ENCODE data around the gene SLC25A24. TPM values are rescaled to one million over a fixed set of nuclear protein-coding genes. Genes with fewer than 3 reads are reported as not detected.

The SLC25A24 gene
- total RNA-seq, 4 donors from 2014 or later, result 29.3 to 37.1 (median 35.0) TPM

GRCh38 chr1:108114033-108114599 lies 86.0 kb downstream of the SLC25A24 start:
- TF ChIP-seq POLR2A (IDR thresholded peaks at IDR 0.05) (no peak), EP300 (IDR thresholded peaks at IDR 0.05) (no peak)
- TF ChIP-seq, protein P1, sequence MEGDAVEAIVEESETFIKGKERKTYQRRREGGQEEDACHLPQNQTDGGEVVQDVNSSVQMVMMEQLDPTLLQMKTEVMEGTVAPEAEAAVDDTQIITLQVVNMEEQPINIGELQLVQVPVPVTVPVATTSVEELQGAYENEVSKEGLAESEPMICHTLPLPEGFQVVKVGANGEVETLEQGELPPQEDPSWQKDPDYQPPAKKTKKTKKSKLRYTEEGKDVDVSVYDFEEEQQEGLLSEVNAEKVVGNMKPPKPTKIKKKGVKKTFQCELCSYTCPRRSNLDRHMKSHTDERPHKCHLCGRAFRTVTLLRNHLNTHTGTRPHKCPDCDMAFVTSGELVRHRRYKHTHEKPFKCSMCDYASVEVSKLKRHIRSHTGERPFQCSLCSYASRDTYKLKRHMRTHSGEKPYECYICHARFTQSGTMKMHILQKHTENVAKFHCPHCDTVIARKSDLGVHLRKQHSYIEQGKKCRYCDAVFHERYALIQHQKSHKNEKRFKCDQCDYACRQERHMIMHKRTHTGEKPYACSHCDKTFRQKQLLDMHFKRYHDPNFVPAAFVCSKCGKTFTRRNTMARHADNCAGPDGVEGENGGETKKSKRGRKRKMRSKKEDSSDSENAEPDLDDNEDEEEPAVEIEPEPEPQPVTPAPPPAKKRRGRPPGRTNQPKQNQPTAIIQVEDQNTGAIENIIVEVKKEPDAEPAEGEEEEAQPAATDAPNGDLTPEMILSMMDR (IDR thresholded peaks at IDR 0.05), result no peak
- Histone ChIP-seq H3K9me3 (no peaks in the 10 kb centered on the region), H3K27me3 (no peaks in the 10 kb centered on the region), H3K27ac (no peak overlapping the region), H3K4me1 (no peaks in the 10 kb centered on the region), H3K4me3 (no peak overlapping the region), H3K36me3 (no peaks in the 10 kb centered on the region)
- DNase-seq (ENCODE audit: low spot score in 2 of 2), result no peak
- WGBS, 2 donors, result 67 to 73% methylated on average over 4 of the region's 4 CpGs

DNA sequence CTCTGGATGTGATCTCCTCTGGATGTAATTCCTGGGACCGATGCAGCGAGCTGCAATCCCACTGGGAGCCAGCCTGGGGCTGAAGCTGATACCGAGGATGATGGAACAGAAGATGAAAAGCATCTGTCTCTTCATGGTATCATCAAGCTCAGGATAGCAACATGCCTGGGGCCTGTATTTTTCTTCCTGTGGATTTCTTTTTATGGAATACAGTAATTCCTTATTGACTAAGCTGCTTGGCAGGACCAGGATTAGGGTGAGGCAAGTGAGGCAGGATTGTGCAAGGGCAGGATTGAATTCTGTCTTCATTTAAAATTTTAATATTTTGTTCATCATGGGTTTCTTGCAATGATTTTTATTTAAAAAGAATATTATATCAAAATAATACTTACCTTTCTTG lies 86.6 kb downstream of the SLC25A24 start:
- Histone ChIP-seq H3K4me1 (no peaks in the 10 kb centered on the region), H3K4me3 (no peak overlapping the region), H3K27me3 (no peaks in the 10 kb centered on the region), H3K27ac (no peak overlapping the region), H3K36me3 (no peaks in the 10 kb centered on the region), H3K9me3 (no peaks in the 10 kb centered on the region)
- no peak for DNase-seq (ENCODE audit: low spot score in 2 of 2)
- TF ChIP-seq EP300 (IDR thresholded peaks at IDR 0.05) (no peak), POLR2A (IDR thresholded peaks at IDR 0.05) (no peak)
- TF ChIP-seq, protein P1 (IDR thresholded peaks at IDR 0.05), result no peak
- 73 to 75% methylated on average over 3 of the region's 3 CpGs for WGBS, 2 donors

- H3K9me3 ChIP-seq, result peaks cover 0 to 3% (median 0%) of the 10 kb centered on the region in 4 donors
- no peak for DNase-seq (ENCODE audit: low spot score in 2 of 2)
- TF ChIP-seq, protein P1 (IDR thresholded peaks at IDR 0.05), result no peak
- TF ChIP-seq POLR2A (IDR thresholded peaks at IDR 0.05) (no peak), EP300 (IDR thresholded peaks at IDR 0.05) (no peak)
- WGBS, 2 donors, result 81 to 93% methylated on average over 6 of the region's 6 CpGs
- H3K27me3 ChIP-seq, result no peaks in the 10 kb centered on the region
- no peaks in the 10 kb centered on the region for H3K36me3 ChIP-seq
- no peak overlapping the region for H3K4me3 ChIP-seq
- no peak overlapping the region for H3K27ac ChIP-seq
- H3K4me1 ChIP-seq, result no peaks in the 10 kb centered on the region
These were observed 90.7 kb downstream of the SLC25A24 start for GRCh38 chr1:108109295-108109973.

GRCh38 chr1:108108119-108108518 lies 92.0 kb downstream of the SLC25A24 start:
- Histone ChIP-seq H3K36me3 (no peaks in the 10 kb centered on the region), H3K4me3 (no peak overlapping the region), H3K4me1 (no peaks in the 10 kb centered on the region), H3K9me3 (peaks cover 0 to 3% (median 0%) of the 10 kb centered on the region in 4 donors), H3K27me3 (no peaks in the 10 kb centered on the region), H3K27ac (no peak overlapping the region)
- DNase-seq (ENCODE audit: low spot score in 2 of 2), result no peak
- TF ChIP-seq, protein P1 (IDR thresholded peaks at IDR 0.05), result no peak
- TF ChIP-seq POLR2A (IDR thresholded peaks at IDR 0.05) (no peak), EP300 (IDR thresholded peaks at IDR 0.05) (no peak)

DNA sequence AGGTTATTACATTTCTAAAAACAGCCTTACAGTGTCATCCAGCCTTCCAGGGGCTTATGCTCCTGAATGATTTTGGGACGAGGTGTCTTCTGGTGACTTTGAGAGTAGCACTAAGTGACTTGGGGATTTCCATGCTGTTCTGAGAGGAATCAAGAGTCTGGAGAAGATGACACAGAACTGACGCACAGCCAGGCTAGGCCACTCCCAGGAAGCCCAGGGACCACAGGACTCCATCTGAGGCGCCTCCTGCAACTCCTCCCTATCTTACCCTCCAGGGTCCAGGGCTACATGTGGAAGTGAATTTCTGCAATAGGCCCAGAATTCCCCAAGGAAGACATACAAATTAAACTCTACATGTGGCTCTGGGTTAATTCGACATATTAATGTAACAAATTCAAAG lies 92.5 kb downstream of the SLC25A24 start:
- no peaks in the 10 kb centered on the region for H3K4me1 ChIP-seq
- WGBS, 2 donors, result 58 to 63% methylated on average over 4 of the region's 4 CpGs
- H3K27me3 ChIP-seq, result no peaks in the 10 kb centered on the region
- H3K9me3 ChIP-seq, result peaks cover 0 to 3% (median 0%) of the 10 kb centered on the region in 4 donors
- no peak for DNase-seq (ENCODE audit: low spot score in 2 of 2)
- H3K4me3 ChIP-seq, result no peak overlapping the region
- H3K27ac ChIP-seq, result no peak overlapping the region
- no peak for TF ChIP-seq POLR2A (IDR thresholded peaks at IDR 0.05)
- TF ChIP-seq EP300 (IDR thresholded peaks at IDR 0.05), result no peak
- TF ChIP-seq, protein P1 (IDR thresholded peaks at IDR 0.05), result no peak
- no peaks in the 10 kb centered on the region for H3K36me3 ChIP-seq

Measured in tibial nerve (tissue), 4 donors.